ENCODE results near the gene ZBTB1.
A peak's percentile ranks its signal among the peaks of the same experiment; 100 is the strongest.
"Not testable (repeated sequence)": the region's sequence is repeated elsewhere in the genome, so short reads cannot be mapped to it uniquely, and the experiment has no call there.

The ZBTB1 gene

DNA sequence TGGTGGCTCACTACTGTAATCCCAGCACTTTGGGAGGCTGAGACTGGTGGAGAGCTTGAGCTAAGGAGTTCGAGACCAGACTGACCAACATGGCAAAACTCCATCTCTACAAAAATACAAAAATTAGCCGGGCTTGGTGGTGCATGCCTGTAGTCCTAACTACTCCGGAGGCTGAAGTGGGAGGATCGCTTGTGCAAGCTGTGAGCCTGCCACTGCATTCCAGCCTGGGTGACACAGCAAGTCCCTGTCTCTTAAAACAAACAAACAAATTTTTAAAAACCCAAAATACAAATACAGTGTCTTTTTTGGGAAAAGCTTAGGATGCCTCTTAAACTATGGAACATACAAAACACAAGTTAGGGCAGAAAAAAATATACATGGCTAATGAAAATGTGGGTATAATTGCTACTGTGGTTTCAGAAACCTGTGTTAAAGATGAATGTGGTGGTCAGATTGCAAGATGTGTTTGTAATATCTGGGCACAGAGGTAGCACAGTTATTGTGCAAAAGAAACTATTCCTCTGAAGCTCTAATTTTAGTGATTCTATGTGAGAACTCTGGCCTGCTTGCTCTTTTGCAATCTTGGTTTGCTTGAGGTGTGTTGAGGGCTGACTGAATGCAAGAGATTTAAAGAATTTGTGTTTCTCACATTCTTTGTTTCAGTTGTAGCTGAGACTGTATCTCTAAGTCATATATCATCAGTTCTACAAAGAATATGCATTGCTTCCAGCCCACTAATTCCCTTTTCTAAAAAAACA lies 32.1 kb downstream of the ZBTB1 start:
- no peak for DNase-seq

DNA sequence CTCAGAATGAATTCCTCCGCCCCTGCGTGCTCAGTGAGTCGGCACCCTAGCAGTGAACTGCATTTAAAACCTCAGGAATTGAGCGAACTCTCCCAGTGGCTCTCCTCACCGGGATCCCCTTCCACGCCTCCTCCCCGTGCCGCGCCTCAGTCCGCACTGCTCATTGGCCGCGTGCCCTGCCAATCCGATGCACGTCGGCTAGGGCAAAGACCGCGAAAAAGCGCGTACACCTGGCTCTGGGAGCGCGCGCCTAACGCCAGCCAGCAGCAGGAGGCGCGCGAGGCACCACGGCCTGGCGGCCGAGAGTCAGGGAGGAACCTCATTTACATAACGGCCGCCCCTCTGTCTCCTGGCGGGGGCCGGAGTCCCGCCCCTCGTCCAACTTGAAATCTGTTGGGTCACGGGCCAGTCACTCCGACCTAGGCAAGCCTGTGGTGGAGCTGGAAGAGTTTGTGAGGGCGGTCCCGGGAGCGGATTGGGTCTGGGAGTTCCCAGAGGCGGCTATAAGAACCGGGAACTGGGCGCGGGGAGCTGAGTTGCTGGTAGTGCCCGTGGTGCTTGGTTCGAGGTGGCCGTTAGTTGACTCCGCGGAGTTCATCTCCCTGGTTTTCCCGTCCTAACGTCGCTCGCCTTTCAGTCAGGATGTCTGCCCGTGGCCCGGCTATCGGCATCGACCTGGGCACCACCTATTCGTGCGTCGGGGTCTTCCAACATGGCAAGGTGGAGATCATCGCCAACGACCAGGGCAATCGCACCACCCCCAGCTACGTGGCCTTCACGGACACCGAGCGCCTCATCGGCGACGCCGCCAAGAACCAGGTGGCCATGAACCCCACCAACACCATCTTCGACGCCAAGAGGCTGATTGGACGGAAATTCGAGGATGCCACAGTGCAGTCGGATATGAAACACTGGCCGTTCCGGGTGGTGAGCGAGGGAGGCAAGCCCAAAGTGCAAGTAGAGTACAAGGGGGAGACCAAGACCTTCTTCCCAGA lies 35.9 kb downstream of the ZBTB1 start, which contains the start of gene HSPA2:
Gene HSPA2 (plus strand): TSS at position 534 of the 995 bp plus-strand sequence. CDS start 109 bp downstream, at position 643.
- DNase-seq: peak; percentile 77 to 98

DNA sequence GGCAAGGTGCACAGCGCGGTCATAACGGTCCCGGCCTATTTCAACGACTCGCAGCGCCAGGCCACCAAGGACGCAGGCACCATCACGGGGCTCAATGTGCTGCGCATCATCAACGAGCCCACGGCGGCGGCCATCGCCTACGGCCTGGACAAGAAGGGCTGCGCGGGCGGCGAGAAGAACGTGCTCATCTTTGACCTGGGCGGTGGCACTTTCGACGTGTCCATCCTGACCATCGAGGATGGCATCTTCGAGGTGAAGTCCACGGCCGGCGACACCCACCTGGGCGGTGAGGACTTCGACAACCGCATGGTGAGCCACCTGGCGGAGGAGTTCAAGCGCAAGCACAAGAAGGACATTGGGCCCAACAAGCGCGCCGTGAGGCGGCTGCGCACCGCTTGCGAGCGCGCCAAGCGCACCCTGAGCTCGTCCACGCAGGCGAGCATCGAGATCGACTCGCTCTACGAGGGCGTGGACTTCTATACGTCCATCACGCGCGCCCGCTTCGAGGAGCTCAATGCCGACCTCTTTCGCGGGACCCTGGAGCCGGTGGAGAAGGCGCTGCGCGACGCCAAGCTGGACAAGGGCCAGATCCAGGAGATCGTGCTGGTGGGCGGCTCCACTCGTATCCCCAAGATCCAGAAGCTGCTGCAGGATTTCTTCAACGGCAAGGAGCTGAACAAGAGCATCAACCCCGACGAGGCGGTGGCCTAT lies 36.8 kb downstream of the ZBTB1 start:
- no peak for DNase-seq

DNA sequence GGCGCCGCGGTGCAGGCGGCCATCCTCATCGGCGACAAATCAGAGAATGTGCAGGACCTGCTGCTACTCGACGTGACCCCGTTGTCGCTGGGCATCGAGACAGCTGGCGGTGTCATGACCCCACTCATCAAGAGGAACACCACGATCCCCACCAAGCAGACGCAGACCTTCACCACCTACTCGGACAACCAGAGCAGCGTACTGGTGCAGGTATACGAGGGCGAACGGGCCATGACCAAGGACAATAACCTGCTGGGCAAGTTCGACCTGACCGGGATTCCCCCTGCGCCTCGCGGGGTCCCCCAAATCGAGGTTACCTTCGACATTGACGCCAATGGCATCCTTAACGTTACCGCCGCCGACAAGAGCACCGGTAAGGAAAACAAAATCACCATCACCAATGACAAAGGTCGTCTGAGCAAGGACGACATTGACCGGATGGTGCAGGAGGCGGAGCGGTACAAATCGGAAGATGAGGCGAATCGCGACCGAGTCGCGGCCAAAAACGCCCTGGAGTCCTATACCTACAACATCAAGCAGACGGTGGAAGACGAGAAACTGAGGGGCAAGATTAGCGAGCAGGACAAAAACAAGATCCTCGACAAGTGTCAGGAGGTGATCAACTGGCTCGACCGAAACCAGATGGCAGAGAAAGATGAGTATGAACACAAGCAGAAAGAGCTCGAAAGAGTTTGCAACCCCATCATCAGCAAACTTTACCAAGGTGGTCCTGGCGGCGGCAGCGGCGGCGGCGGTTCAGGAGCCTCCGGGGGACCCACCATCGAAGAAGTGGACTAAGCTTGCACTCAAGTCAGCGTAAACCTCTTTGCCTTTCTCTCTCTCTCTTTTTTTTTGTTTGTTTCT lies 37.6 kb downstream of the ZBTB1 start:
- no peak for DNase-seq

DNA sequence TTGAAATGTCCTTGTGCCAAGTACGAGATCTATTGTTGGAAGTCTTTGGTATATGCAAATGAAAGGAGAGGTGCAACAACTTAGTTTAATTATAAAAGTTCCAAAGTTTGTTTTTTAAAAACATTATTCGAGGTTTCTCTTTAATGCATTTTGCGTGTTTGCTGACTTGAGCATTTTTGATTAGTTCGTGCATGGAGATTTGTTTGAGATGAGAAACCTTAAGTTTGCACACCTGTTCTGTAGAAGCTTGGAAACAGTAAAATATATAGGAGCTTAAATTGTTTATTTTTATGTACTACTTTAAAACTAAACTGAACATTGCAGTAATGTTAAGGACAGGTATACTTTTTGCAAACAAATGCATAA lies 38.2 kb downstream of the ZBTB1 start:
- DNase-seq: no peak

DNA sequence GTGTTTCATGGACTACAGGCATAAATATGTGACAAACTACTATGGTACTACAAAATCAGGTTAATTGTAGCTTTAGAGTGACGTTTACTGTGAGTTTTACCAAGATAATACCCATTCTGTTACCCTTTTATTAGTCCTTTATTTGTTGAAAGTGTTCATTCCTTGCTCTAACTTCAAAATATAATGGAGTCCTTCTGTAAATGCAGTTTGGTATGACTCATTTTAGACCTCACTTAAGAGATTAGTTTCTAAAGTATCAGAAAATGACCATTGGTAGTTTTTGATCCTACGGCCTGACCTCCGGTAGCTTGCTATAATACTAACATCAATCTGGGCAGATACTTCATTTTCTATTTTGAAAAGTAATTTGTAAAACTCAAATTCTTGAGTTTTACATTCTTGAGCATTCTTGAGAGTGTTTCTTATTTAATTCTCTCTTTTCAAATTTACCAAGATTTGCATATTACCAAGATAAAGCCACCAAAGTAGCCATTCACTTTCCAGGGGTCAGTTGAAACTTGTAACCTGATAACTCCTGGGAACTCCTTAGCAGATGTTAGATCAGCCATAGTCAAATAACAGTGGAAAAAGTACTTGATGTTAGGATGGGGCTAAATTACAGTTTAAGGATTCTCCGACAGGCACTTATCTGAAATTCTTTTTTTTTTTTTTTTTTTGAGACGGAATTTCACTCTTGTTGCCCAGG lies 40.2 kb downstream of the ZBTB1 start:
- no peak for DNase-seq

DNA sequence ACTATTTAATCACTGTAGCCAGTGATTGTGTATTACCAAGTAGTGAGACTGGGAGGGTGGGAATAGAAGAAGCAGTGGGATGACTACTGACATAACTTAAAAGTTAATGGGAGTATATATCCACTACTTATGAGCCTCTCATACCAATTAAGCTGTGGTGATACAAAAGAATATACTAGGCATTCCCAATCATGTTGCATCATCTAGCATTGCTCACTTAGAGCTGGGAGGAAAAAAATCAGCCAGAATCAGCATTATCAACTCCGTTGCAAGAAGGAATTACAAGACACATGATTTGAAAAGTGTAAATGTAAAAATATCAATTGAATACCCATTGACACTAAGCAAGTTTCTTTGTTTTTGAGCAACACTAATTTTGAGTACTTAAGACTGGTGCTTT lies 44.4 kb downstream of the ZBTB1 start:
- no peak for DNase-seq

DNA sequence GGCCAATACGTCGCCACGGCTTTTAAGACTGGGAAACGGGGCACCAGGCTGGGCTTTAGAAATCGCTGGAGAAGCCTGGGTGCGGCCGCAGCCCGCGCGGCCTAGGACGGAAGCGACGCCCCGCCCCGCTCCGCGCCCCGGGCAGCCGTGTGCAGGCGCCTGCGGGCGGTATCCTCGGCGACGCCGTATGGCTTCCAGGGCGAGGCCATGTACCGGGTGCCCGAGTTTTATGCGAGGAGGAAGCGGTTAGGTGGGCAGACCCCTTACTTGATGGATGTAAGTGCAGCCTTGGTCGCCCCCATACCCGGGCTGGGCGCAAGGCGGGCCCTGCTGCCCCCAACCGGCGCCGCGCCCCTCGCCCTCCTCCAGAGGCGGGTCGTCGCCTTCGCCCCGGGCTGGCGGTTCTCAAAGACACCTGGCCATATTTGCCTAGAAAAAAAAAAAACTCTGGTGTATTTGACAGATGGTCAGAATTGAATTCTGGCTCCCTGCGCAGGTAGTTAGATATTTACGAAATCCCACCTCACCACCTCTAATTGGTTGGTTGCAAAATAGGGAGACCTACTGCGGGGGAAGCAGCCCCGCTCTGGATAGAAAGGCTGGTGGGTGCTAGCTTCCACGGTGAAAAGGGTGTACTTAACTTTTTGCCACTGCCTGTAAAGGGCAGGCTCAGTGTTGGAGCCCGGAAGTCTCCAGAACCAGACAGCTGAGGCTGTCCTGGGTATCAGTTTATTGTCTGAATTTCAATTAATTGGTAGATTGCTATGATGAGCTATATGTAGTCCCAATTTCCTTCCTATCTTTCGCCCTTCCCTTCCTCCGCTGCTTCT lies 45.4 kb downstream of the ZBTB1 start, which contains the start of gene PPP1R36:
Gene PPP1R36 (plus strand): TSS at position 171 of the 830 bp plus-strand sequence. CDS start 37 bp downstream, at position 208.
- no peak for DNase-seq

DNA sequence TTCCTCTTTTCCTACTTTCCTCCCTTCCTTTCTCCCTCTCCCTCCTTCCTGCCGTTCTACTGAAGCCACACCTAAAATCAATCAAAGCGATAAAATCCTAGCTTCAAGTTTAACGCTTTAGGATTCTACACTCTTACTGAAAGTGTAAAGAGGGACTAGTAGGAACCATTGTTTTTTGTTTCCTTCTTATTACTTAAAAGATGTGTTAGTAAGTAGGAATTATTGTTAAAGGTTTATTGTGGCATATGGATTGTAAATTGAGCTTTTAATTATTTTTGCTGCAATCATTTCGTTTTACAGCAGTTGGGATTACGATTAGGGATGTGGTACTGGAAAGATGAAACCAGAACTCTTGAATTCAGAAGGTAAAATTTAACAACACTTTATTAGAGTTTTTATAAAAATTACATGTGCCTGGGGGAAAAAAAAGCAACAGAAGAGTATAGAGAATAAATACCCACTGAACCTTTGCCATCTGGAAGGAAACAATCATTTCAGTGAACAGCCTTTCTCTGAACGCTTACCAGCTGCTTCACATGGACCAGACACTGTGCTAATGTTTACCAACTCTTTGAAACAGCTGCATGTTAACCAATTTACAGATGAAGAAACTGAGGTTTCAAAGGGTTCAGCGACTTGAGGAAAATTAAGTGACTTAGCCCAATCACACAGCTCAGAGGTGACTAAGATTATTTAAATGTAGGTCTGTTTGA lies 46.2 kb downstream of the ZBTB1 start:
- no peak for DNase-seq

DNA sequence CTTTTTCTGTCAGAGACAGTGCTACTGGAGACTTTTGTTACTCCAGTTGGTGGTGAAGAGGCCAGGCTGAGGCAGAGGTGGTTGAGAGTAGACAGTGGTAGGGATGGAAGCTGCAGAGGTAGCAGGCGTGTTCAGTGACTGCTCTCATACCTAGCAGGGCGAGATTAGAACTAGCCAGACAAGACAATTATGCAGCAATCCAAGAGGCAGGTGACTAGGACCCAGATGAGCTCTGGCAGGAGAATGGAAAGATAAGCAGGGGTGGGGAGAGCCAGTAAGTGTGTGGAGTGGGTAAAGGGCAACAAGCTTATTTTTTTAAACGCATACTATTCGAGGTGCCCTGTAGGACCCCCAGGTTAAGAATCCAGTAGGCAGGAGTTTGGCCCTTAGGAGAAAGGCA lies 50.0 kb downstream of the ZBTB1 start:
- DNase-seq: no peak

DNA sequence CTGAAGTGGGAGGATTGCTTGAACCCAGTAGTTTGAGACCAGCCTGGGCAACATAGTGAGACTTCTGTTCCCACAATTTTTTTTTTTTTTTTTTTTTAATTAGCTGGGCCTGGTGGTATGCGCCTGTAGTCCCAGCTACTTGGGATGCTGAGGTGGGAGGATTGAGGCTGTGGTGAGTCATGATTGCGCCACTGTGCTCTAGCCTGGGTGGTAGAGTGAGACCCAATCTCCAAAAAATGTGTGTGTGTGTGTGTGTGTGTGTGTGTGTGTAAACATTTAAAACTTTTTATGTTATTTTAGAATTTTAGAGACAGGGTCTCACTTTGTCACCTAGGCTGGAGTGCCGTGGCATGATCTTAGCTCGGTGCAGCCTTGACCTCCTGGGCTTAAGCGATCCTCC lies 52.0 kb downstream of the ZBTB1 start:
- no peak for DNase-seq

DNA sequence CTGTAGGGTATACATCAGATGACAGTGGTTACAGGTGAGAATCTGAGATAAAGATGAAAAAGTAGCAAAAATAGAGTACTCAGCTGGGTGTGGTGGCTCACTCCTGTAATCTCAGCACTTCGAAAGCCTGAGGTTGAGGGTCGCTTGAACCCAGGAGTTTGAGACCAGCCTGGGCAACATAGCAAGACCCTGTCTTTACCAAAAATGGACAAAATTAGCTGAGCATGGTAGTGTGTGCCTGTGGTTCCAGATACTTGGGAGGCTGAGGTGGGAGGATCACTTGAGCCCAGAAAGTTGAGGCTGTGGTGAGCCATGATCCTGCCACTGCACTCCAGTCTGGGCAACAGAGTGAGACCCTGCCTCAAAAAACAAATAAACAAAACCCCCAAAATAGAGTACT lies 53.6 kb downstream of the ZBTB1 start:
- DNase-seq: not testable (repeated sequence)

DNA sequence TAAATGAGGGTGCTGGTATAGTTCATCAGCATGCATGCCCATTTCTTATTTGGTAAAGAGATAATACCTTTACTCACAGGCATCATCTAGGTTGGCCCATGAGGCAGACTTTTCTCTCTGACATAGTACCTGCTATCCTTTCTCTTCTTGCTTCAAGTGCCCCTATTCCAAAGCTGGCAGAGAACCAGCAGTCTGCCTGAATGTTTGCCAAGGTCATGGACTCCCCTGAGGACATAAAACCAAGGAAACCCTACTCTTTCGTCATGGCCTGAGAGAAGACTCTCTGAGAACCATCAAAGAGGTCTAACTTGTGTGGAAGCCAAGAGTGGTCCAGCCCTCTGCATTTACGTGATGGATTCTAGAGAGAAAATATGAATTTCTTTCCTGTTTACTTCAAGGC lies 57.1 kb downstream of the ZBTB1 start:
- no peak for DNase-seq

DNA sequence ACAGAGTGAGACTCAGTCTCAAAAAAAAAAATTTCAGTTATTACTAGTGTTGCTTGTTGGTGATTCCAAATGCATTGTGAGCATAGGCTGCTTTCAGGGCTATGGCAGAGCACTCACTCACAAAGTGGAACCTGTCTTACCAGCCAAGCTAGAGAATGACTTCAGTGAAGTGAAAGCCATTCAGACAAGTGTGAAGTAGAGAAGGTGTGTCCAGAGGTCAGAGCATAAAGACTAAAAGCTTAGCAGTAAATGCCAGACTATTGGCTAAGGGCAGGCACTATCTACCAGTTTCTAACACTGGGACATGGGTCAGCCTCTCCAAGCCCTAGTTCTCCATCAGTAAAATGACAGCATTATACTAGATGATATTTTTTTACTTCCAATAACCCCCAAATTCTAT lies 57.9 kb downstream of the ZBTB1 start:
- no peak for DNase-seq

DNA sequence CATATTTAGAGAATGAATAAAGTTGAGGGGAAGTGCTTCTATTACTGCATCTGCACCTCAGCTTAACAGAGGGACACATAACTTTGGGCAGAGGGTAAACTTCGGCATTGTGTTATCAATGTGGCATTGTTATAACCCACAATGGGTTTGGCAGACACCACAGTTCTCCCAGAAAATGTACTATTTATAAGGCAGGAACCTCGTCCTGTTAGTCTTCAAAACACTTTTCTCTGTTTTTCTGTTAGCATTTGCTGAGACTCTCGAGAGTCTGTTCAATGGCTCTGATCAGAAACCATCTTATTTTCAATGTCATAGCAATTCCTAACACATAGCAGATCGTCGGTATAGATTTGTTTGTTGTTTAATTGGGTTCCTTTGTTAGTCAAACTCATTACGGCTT lies 59.1 kb downstream of the ZBTB1 start:
- no peak for DNase-seq

DNA sequence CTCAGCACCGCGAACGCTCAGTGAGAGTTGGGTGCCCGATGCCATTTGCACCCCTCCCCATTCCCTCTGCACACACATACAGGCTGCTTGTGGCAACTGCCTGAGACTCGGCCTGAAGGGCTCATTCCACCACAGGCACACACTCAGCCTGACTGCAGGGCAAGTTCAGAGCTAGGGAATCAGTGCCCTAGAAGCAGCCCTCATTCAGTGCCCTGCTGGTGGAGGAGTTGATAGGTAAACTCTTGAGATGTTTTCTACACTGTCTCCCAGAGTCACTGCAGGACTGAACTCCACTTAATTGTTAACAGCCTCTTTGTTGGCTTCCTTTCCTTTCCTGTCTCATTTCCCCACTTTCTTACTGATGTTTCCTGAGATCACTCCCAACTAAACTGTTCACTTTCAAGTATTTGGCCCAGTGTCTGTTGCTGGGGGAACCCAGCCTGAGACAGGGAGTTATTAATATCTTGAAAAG lies 62.1 kb downstream of the ZBTB1 start:
- DNase-seq: no peak

DNA sequence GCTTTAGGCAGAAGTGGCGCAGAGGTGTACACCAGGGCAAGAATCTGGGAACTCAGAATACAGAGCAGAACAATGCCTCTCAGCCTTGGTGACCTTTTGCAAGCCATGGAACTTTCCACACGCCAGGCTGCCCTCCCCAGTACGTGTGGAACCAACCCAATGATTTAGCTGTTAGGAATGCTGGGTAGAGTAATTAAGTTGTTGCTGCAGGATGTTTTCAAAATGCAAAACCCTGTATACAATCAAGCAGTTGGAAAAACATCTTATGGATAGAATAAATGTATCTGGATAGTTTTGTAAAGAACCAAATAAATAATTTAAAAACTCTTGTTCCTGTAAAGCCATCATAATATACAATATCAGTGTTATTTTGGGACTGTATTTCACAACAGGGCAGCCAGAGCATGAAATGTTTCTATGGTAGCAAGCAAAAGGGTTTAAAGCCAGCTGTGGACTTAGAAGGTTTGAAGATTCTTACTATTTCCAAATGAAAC lies 64.6 kb downstream of the ZBTB1 start:
- no peak for DNase-seq

DNA sequence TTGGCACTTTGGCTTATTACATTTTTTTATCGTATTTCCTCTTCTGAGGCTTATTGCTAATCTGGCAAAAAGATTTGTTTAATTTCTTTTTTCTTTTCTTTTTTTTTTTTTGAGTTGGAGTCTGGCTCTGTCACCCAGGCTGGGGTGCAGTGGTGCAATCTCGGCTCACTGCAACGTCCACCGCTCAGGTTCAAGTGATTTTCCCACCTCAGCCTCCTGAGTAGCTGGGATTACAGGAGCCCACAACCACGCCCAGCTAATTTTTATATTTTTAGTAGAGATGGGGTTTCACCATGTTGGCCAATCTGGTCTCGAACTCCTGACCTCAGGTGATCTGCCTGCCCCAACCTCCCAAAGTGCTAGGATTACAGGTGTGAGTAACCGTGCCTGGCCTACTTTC lies 65.1 kb downstream of the ZBTB1 start:
- not testable (repeated sequence) for DNase-seq

DNA sequence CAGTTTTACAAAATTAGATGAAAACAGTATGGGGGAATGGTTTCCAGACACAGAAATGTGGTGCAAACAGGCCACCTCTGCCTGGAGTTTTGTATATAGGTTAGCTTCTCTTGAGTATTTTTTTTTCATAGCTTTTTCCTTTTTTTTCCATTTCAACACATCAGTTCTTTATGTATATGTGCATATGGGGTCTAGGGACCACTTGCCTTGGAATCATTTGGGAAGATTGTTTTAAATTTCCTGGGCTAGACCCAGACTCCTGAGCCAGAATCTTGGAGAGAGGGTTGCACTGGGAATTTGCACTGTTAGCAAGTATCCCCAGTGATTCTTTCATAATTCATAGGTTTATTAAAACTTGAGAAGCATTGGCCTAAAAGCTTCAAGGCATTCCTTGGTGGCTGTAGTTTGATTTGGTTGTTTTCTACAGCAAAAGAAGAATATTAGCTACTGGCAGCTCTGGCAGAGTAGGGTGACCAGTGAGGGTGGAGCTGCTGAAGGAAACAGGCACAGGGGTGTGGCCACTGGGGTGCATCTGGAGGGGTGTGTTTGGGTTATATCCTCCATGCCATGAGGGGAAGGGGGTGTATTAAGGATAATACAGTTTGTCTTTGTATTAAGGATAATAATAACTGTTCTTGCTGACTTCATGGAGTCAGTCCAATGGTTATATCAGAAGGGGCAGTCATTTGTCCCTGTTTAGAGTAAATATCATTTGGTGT lies 68.0 kb downstream of the ZBTB1 start:
- DNase-seq: no peak
